Colonic mucosa (tissue), 4 donors: ENCODE results near the gene NTM. TPM values are rescaled to one million over a fixed set of nuclear protein-coding genes. Genes with fewer than 3 reads are reported as not detected.

Experiments
- DNase-seq: peaks from one replicate; pipeline ENCODE4 v3.0.0-alpha.2; 2020
- H3K27ac ChIP-seq: fragments of 200-600 bp; one replicate; pipeline ENCODE4 v1.8.0; 2021
- H3K27me3 ChIP-seq: fragments of 200-600 bp; one replicate; pipeline ENCODE4 v1.8.0; 2021
- H3K36me3 ChIP-seq: fragments of 200-600 bp; one replicate; pipeline ENCODE4 v1.8.0; 2021
- H3K4me1 ChIP-seq: fragments of 200-600 bp; one replicate; pipeline ENCODE4 v1.8.0; 2021; ENCODE audit warnings: mild to moderate bottlenecking
- H3K4me3 ChIP-seq: fragments of 200-600 bp; one replicate; pipeline ENCODE4 v1.8.0; 2021
- H3K9ac ChIP-seq, 2 donors: one replicate each; pipeline ENCODE4 v1.7.0; 2013; ENCODE audit warnings: control low read depth in 2 of 2, low read depth in 2 of 2, low read length in 2 of 2
- H3K9me3 ChIP-seq: fragments of 200-600 bp; one replicate; pipeline ENCODE4 v1.8.0; 2021
- CTCF ChIP-seq: fragments of 200-600 bp; IDR thresholded peaks from one replicate; pipeline ENCODE4 v1.8.0; 2022; ENCODE audit warnings: antibody characterized with exemption, mild to moderate bottlenecking
- intact Hi-C: fragments of 100-400 bp; cut with DNase I; formaldehyde crosslinking; loops from one replicate; pipeline ENCODE4 v1.14.1; 2022
- total RNA-seq, 2 donors: library from RNA; stranded (reverse); fragmentation: NEBNext Ultra II Directional in 1 of 2; extraction: Animal tissue kit (Norgen Biotek cat#: 25700) in 1 of 2; gene quantifications; one replicate each; pipeline ENCODE4 v1.2.1, GENCODE V29; 2021
- donor health status: healthy.
- donor health status: DM: no; HTN: no; CAD: no.
- donor health status: DM: no; HTN: no; CAD: no.

Gene NTM
- total RNA-seq, 2 donors from 2014 or later = 1.6 to 2.8 TPM

GRCh38 chr11:131809203-131809918, 438.9 kb downstream of the NTM start:
- Histone ChIP-seq H3K4me1 (no peaks in the 10 kb centered on the region), H3K4me3 (no peak overlapping the region), H3K27me3 (no peaks in the 10 kb centered on the region), H3K27ac (no peak overlapping the region), H3K9ac (no peak overlapping the region), H3K9me3 (no peaks in the 10 kb centered on the region), H3K36me3 (no peaks in the 10 kb centered on the region)
- no peak for DNase-seq
- intact Hi-C loops = no loop called here
- TF ChIP-seq CTCF = no peak

- TF ChIP-seq CTCF = no peak
- Histone ChIP-seq H3K27ac (no peak overlapping the region), H3K9ac (no peak overlapping the region), H3K4me3 (no peak overlapping the region), H3K27me3 (no peaks in the 10 kb centered on the region), H3K4me1 (no peaks in the 10 kb centered on the region), H3K9me3 (no peaks in the 10 kb centered on the region), H3K36me3 (no peaks in the 10 kb centered on the region)
- DNase-seq = no peak
- intact Hi-C loops = no loop called here
Measured at GRCh38 chr11:131810541-131810940, 440.1 kb downstream of the NTM start.

GRCh38 chr11:131811383-131811782, 441.0 kb downstream of the NTM start:
- no peaks in the 10 kb centered on the region for H3K9me3 ChIP-seq
- no peak overlapping the region for H3K4me3 ChIP-seq
- no peak for DNase-seq
- no peaks in the 10 kb centered on the region for H3K36me3 ChIP-seq
- no peak for TF ChIP-seq CTCF
- no peak overlapping the region for H3K9ac ChIP-seq
- H3K27ac ChIP-seq = no peak overlapping the region
- H3K27me3 ChIP-seq = no peaks in the 10 kb centered on the region
- intact Hi-C loops = no loop called here
- H3K4me1 ChIP-seq = no peaks in the 10 kb centered on the region

GRCh38 chr11:131814108-131814507, 443.7 kb downstream of the NTM start:
- no peak for TF ChIP-seq CTCF
- H3K9ac ChIP-seq = no peak overlapping the region
- no peak for DNase-seq
- H3K4me1 ChIP-seq = no peaks in the 10 kb centered on the region
- no peaks in the 10 kb centered on the region for H3K36me3 ChIP-seq
- H3K9me3 ChIP-seq = no peaks in the 10 kb centered on the region
- no peaks in the 10 kb centered on the region for H3K27me3 ChIP-seq
- no peak overlapping the region for H3K4me3 ChIP-seq
- H3K27ac ChIP-seq = no peak overlapping the region
- intact Hi-C loops = no loop called here

- no peaks in the 10 kb centered on the region for H3K27me3 ChIP-seq
- no peak for TF ChIP-seq CTCF
- H3K36me3 ChIP-seq = no peaks in the 10 kb centered on the region
- intact Hi-C loops = no loop called here
- no peaks in the 10 kb centered on the region for H3K9me3 ChIP-seq
- DNase-seq = no peak
- no peak overlapping the region for H3K27ac ChIP-seq
- no peak overlapping the region for H3K9ac ChIP-seq
- no peaks in the 10 kb centered on the region for H3K4me1 ChIP-seq
- H3K4me3 ChIP-seq = no peak overlapping the region
Measured at GRCh38 chr11:131815590-131815989, 445.2 kb downstream of the NTM start.
